ENCODE results near the gene TSPAN31. TPM values are rescaled to one million over a fixed set of nuclear protein-coding genes. Genes with fewer than 3 reads are reported as not detected.

Gene TSPAN31
- total and polyA plus RNA-seq, 2 experiments from 2014 or later, result 47.2 to 70.8 TPM

GRCh38 chr12:57754411-57755193 is 9.8 kb downstream of the TSPAN31 start, which contains the start of gene MARCHF9:
Gene MARCHF9 (plus strand): TSS chr12:57755103. CDS start chr12:57755529, 426 bp downstream.
- peaks cover 4% of the 10 kb centered on the region; the same call in 1 of the 2 replicates for H3K4me1 ChIP-seq (ENCODE audit: insufficient read depth)
- H3K9me2 ChIP-seq (ENCODE audit: insufficient read depth), result no peaks in the 10 kb centered on the region
- H3F3A ChIP-seq (ENCODE audit: insufficient read depth), result peaks cover 11% of the 10 kb centered on the region
- no peaks in the 10 kb centered on the region for H4K20me1 ChIP-seq (ENCODE audit: insufficient read depth)
- TF ChIP-seq EZH2phosphoT487 (IDR thresholded peaks at IDR 0.05; ENCODE audit: insufficient read depth, low read depth), result no peak
- TF ChIP-seq EZH2 (IDR thresholded peaks at IDR 0.05; ENCODE audit: insufficient read depth, poor library complexity, severe bottlenecking), result peak; percentile 90
- H3K9me3 ChIP-seq (ENCODE audit: low read depth), result no peaks in the 10 kb centered on the region
- no peaks in the 10 kb centered on the region for H3K36me3 ChIP-seq (ENCODE audit: low read depth)
- H3K27me3 ChIP-seq (replicated peaks; ENCODE audit: insufficient read depth), result peaks cover 22% of the 10 kb centered on the region
- no peak for DNase-seq
- H2AFZ ChIP-seq, result no peak within 1 kb of the TSS
- in situ Hi-C loops (cut with MboI), result no loop called here
- H3K79me2 ChIP-seq (ENCODE audit: insufficient read depth), result peaks cover 25% of the 10 kb centered on the region
- H3K4me2 ChIP-seq (ENCODE audit: unreplicated experiment), result peak within 1 kb of the TSS; percentile 19
- H3K27ac ChIP-seq, result no peak within 1 kb of the TSS
- WGBS, 2 experiments (ENCODE audit: low coverage in 1 of 2, low lambda C conversion rate in 2 of 2, missing lambda C conversion rate in 2 of 2), result 3 to 9% methylated on average over 9 to 41 of the region's 41 CpGs
- no peak within 1 kb of the TSS for H3K9ac ChIP-seq
- peak within 1 kb of the TSS; percentile 36 for H3K4me3 ChIP-seq

- no peaks in the 10 kb centered on the region for H4K20me1 ChIP-seq (ENCODE audit: insufficient read depth)
- no peak for DNase-seq
- no peaks in the 10 kb centered on the region for H3K9me2 ChIP-seq (ENCODE audit: insufficient read depth)
- no peak overlapping the region for H3K9ac ChIP-seq
- H3K27me3 ChIP-seq (replicated peaks; ENCODE audit: insufficient read depth), result peaks cover 22% of the 10 kb centered on the region
- in situ Hi-C loops (cut with MboI), result no loop called here
- peaks cover 11% of the 10 kb centered on the region for H3F3A ChIP-seq (ENCODE audit: insufficient read depth)
- H3K4me2 ChIP-seq (ENCODE audit: unreplicated experiment), result no peak overlapping the region
- TF ChIP-seq EZH2phosphoT487 (IDR thresholded peaks at IDR 0.05; ENCODE audit: insufficient read depth, low read depth) (no peak), EZH2 (IDR thresholded peaks at IDR 0.05; ENCODE audit: insufficient read depth, poor library complexity, severe bottlenecking) (no peak)
- 2% methylated on average over 29 of the region's 34 CpGs; no CpG with 5 or more reads in 1 of the 2 experiments for WGBS, 2 experiments (ENCODE audit: low coverage in 1 of 2, low lambda C conversion rate in 2 of 2, missing lambda C conversion rate in 2 of 2)
- no peak overlapping the region for H2AFZ ChIP-seq
- peaks cover 4% of the 10 kb centered on the region; the same call in 1 of the 2 replicates for H3K4me1 ChIP-seq (ENCODE audit: insufficient read depth)
- peaks cover 20% of the 10 kb centered on the region for H3K79me2 ChIP-seq (ENCODE audit: insufficient read depth)
- H3K9me3 ChIP-seq (ENCODE audit: low read depth), result no peaks in the 10 kb centered on the region
- no peak overlapping the region for H3K27ac ChIP-seq
- H3K4me3 ChIP-seq, result peak overlapping the region; percentile 36
- no peaks in the 10 kb centered on the region for H3K36me3 ChIP-seq (ENCODE audit: low read depth)
These were observed 10.3 kb downstream of the TSPAN31 start for GRCh38 chr12:57755194-57755453.

GRCh38 chr12:57755454-57756372 is 10.9 kb downstream of the TSPAN31 start:
- H3K27ac ChIP-seq, result no peak overlapping the region
- peak; percentile 36 for DNase-seq
- H3K27me3 ChIP-seq (replicated peaks; ENCODE audit: insufficient read depth), result peaks cover 22% of the 10 kb centered on the region
- no peak overlapping the region for H2AFZ ChIP-seq
- TF ChIP-seq EZH2phosphoT487 (IDR thresholded peaks at IDR 0.05; ENCODE audit: insufficient read depth, low read depth) (peak; percentile 79; the same call in 1 of the 2 replicates), EZH2 (IDR thresholded peaks at IDR 0.05; ENCODE audit: insufficient read depth, poor library complexity, severe bottlenecking) (peak; percentile 42)
- no peaks in the 10 kb centered on the region for H4K20me1 ChIP-seq (ENCODE audit: insufficient read depth)
- in situ Hi-C loops (cut with MboI), result no loop called here
- H3K4me1 ChIP-seq (ENCODE audit: insufficient read depth), result peaks cover 4% of the 10 kb centered on the region; the same call in 1 of the 2 replicates
- peak overlapping the region; percentile 36 for H3K4me3 ChIP-seq
- H3K9me2 ChIP-seq (ENCODE audit: insufficient read depth), result no peaks in the 10 kb centered on the region
- peaks cover 14% of the 10 kb centered on the region for H3K79me2 ChIP-seq (ENCODE audit: insufficient read depth)
- WGBS, 2 experiments (ENCODE audit: low coverage in 1 of 2, low lambda C conversion rate in 2 of 2, missing lambda C conversion rate in 2 of 2), result 8% methylated on average over 33 to 71 of the region's 76 CpGs
- peak overlapping the region; percentile 19 for H3K4me2 ChIP-seq (ENCODE audit: unreplicated experiment)
- H3K9me3 ChIP-seq (ENCODE audit: low read depth), result no peaks in the 10 kb centered on the region
- no peaks in the 10 kb centered on the region for H3K36me3 ChIP-seq (ENCODE audit: low read depth)
- H3F3A ChIP-seq (ENCODE audit: insufficient read depth), result peaks cover 11% of the 10 kb centered on the region
- H3K9ac ChIP-seq, result no peak overlapping the region

All from GM23248 (cell line).